Activated CD4-positive, CD25-positive, alpha-beta regulatory T cell treated with anti-CD3 and anti-CD28 coated beads, Interleukin-2, amount 50 U/mL, for 72 hours (primary cell): Measurements from ENCODE around the gene CPSF7.
A peak's percentile ranks its signal among the peaks of the same experiment; 100 is the strongest.

Source experiments
- DNase-seq: peaks from one replicate; pipeline ENCODE4 v3.0.0; 2021

CPSF7 gene

GRCh38 chr11:61380884-61381283 is 48.9 kb downstream of the CPSF7 start:
- DNase-seq = no peak

- DNase-seq = no peak
These were observed 51.0 kb downstream of the CPSF7 start for GRCh38 chr11:61378713-61379313.

GRCh38 chr11:61377461-61378160 is 52.2 kb downstream of the CPSF7 start:
- no peak for DNase-seq

- no peak for DNase-seq
These were observed 54.0 kb downstream of the CPSF7 start for GRCh38 chr11:61375761-61376108.

GRCh38 chr11:61372659-61373420 is 56.9 kb downstream of the CPSF7 start:
- DNase-seq = no peak

GRCh38 chr11:61370349-61371005 is 59.3 kb downstream of the CPSF7 start:
- DNase-seq = no peak

GRCh38 chr11:61369372-61370348 is 60.1 kb downstream of the CPSF7 start:
- no peak for DNase-seq

GRCh38 chr11:61368646-61369045 is 61.1 kb downstream of the CPSF7 start:
- DNase-seq = no peak

- DNase-seq = no peak
These were observed 62.4 kb downstream of the CPSF7 start for GRCh38 chr11:61367406-61367805.

- DNase-seq = no peak
These were observed 65.6 kb downstream of the CPSF7 start for GRCh38 chr11:61364012-61364675.

GRCh38 chr11:61362542-61362875 is 67.3 kb downstream of the CPSF7 start:
- no peak for DNase-seq

- peak; percentile 84 for DNase-seq
These were observed 67.8 kb downstream of the CPSF7 start, which contains the start of the genes CYB561A3 and TMEM138 for GRCh38 chr11:61361741-61362541. Gene CYB561A3, minus strand, starts transcription at chr11:61361882. Its CDS starts 5,169 bp downstream, at chr11:61356713. Gene TMEM138, plus strand, starts transcription at chr11:61362374. Its CDS starts 2,017 bp downstream, at chr11:61364391.

- DNase-seq = no peak
These were observed 68.5 kb downstream of the CPSF7 start for GRCh38 chr11:61361237-61361740.

GRCh38 chr11:61359516-61359915 is 70.3 kb downstream of the CPSF7 start:
- DNase-seq = no peak

GRCh38 chr11:61358566-61358965 is 71.2 kb downstream of the CPSF7 start:
- no peak for DNase-seq

GRCh38 chr11:61357894-61358239 is 71.9 kb downstream of the CPSF7 start:
- DNase-seq = no peak

GRCh38 chr11:61357233-61357893 is 72.4 kb downstream of the CPSF7 start:
- DNase-seq = no peak

- DNase-seq = no peak
These were observed 73.1 kb downstream of the CPSF7 start for GRCh38 chr11:61356706-61357105.

GRCh38 chr11:61354208-61354607 is 75.6 kb downstream of the CPSF7 start:
- DNase-seq = no peak
